ENCODE measurements around the gene RPIA.

DNA sequence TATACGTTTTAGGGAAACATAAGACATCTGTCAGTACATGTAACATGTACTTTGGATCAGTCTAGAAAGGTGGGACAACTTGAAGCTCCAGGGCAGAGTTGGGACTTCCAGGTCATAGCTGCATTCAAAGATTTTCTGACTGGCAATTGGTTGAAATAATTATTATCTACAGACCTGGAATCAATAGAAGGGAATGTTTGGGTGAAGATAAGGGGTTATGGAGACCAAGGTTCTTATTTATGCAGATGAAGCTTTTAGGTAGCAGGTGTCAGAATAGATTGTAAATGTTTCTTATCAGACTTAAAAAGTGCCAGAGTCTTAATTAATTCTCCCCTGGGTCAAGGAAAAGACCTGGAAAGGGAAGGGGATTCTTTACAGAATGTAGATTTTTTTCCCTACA, 19.8 kb downstream of the RPIA start:
- TF ChIP-seq, protein P1, sequence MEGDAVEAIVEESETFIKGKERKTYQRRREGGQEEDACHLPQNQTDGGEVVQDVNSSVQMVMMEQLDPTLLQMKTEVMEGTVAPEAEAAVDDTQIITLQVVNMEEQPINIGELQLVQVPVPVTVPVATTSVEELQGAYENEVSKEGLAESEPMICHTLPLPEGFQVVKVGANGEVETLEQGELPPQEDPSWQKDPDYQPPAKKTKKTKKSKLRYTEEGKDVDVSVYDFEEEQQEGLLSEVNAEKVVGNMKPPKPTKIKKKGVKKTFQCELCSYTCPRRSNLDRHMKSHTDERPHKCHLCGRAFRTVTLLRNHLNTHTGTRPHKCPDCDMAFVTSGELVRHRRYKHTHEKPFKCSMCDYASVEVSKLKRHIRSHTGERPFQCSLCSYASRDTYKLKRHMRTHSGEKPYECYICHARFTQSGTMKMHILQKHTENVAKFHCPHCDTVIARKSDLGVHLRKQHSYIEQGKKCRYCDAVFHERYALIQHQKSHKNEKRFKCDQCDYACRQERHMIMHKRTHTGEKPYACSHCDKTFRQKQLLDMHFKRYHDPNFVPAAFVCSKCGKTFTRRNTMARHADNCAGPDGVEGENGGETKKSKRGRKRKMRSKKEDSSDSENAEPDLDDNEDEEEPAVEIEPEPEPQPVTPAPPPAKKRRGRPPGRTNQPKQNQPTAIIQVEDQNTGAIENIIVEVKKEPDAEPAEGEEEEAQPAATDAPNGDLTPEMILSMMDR (conservative IDR thresholded peaks at IDR 0.05 in 1 of 2, IDR thresholded peaks at IDR 0.05 in 1 of 2; ENCODE audit: extremely low read depth in 1 of 2, insufficient read depth in 1 of 2, low read depth in 1 of 2, low read length in 2 of 2), result no peak
- TF ChIP-seq EZH2 (IDR thresholded peaks at IDR 0.05; ENCODE audit: borderline replicate concordance, low read length), result no peak
